ENCODE measurements around the gene FAM181A. TPM values are rescaled to one million over a fixed set of nuclear protein-coding genes. Genes with fewer than 3 reads are reported as not detected.

The FAM181A gene
- total RNA-seq, 1 donor from 2014 or later: not detected

- Histone ChIP-seq H3K27me3 (ENCODE audit: insufficient read depth, low read length) (peaks cover 3% of the 10 kb centered on the region), H3K4me3 (ENCODE audit: insufficient read depth, low read depth, low read length) (no peak overlapping the region), H4K20me1 (ENCODE audit: insufficient read depth, low read length) (no peaks in the 10 kb centered on the region), H3K9ac (ENCODE audit: low read length) (no peak overlapping the region), H3K4me2 (ENCODE audit: low read length) (no peak overlapping the region), H3K36me3 (ENCODE audit: insufficient read depth, low read length) (no peaks in the 10 kb centered on the region), H2AFZ (ENCODE audit: low read depth, low read length) (no peak overlapping the region), H3K4me1 (ENCODE audit: insufficient read depth, low read length) (no peaks in the 10 kb centered on the region), H3K79me2 (ENCODE audit: insufficient read depth, low read length) (no peaks in the 10 kb centered on the region), H3K9me3 (ENCODE audit: insufficient read depth, low read depth, low read length) (peaks cover 7% of the 10 kb centered on the region), H3K27ac (ENCODE audit: low read depth, low read length) (no peak overlapping the region)
- Mint-ChIP-seq H3K4me1 (ENCODE audit: low read depth, unreplicated experiment) (no peaks in the 10 kb centered on the region), H3K27ac (ENCODE audit: unreplicated experiment) (no peak overlapping the region), H3K4me3 (ENCODE audit: unreplicated experiment) (no peak overlapping the region), H3K27me3 (ENCODE audit: low read depth, unreplicated experiment) (peaks cover 28% of the 10 kb centered on the region), H3K36me3 (ENCODE audit: low read depth, unreplicated experiment) (no peaks in the 10 kb centered on the region), H3K9me3 (ENCODE audit: unreplicated experiment) (peaks cover 11% of the 10 kb centered on the region)
- FAIRE-seq: no peak
- DNase-seq (ENCODE audit: low read depth): no peak
- TF ChIP-seq CTCF (IDR thresholded peaks at IDR 0.05; ENCODE audit: insufficient read depth, low read depth, low read length): no peak
- TF ChIP-seq EZH2 (IDR thresholded peaks at IDR 0.05; ENCODE audit: insufficient read depth, low read length): no peak
Measured at GRCh38 chr14:93916498-93916897, 10.6 kb upstream of the FAM181A start.

GRCh38 chr14:93917141-93917540 is 10.0 kb upstream of the FAM181A start:
- Histone ChIP-seq H3K27ac (ENCODE audit: low read depth, low read length) (no peak overlapping the region), H3K9me3 (ENCODE audit: insufficient read depth, low read depth, low read length) (peaks cover 7% of the 10 kb centered on the region), H3K4me3 (ENCODE audit: insufficient read depth, low read depth, low read length) (no peak overlapping the region), H2AFZ (ENCODE audit: low read depth, low read length) (no peak overlapping the region), H3K9ac (ENCODE audit: low read length) (no peak overlapping the region), H3K4me1 (ENCODE audit: insufficient read depth, low read length) (no peaks in the 10 kb centered on the region), H3K36me3 (ENCODE audit: insufficient read depth, low read length) (no peaks in the 10 kb centered on the region), H3K4me2 (ENCODE audit: low read length) (no peak overlapping the region), H4K20me1 (ENCODE audit: insufficient read depth, low read length) (no peaks in the 10 kb centered on the region), H3K79me2 (ENCODE audit: insufficient read depth, low read length) (no peaks in the 10 kb centered on the region), H3K27me3 (ENCODE audit: insufficient read depth, low read length) (peaks cover 3% of the 10 kb centered on the region)
- DNase-seq (ENCODE audit: low read depth) (no peak), FAIRE-seq (no peak)
- Mint-ChIP-seq H3K9me3 (ENCODE audit: unreplicated experiment) (peaks cover 11% of the 10 kb centered on the region), H3K36me3 (ENCODE audit: low read depth, unreplicated experiment) (no peaks in the 10 kb centered on the region), H3K27ac (ENCODE audit: unreplicated experiment) (no peak overlapping the region), H3K4me1 (ENCODE audit: low read depth, unreplicated experiment) (no peaks in the 10 kb centered on the region), H3K4me3 (ENCODE audit: unreplicated experiment) (no peak overlapping the region), H3K27me3 (ENCODE audit: low read depth, unreplicated experiment) (peaks cover 24% of the 10 kb centered on the region)
- no peak for TF ChIP-seq EZH2 (IDR thresholded peaks at IDR 0.05; ENCODE audit: insufficient read depth, low read length)
- no peak for TF ChIP-seq CTCF (IDR thresholded peaks at IDR 0.05; ENCODE audit: insufficient read depth, low read depth, low read length)

GRCh38 chr14:93921001-93921806 is 5.9 kb upstream of the FAM181A start:
- DNase-seq (ENCODE audit: low read depth) (no peak), FAIRE-seq (no peak)
- H3K4me1 ChIP-seq (ENCODE audit: insufficient read depth, low read length): no peaks in the 10 kb centered on the region
- H3K27me3 ChIP-seq (ENCODE audit: insufficient read depth, low read length): peaks cover 13% of the 10 kb centered on the region
- Mint-ChIP-seq H3K27me3 (ENCODE audit: low read depth, unreplicated experiment) (peaks cover 36% of the 10 kb centered on the region), H3K4me3 (ENCODE audit: unreplicated experiment) (no peak overlapping the region), H3K36me3 (ENCODE audit: low read depth, unreplicated experiment) (no peaks in the 10 kb centered on the region), H3K9me3 (ENCODE audit: unreplicated experiment) (peaks cover 9% of the 10 kb centered on the region), H3K27ac (ENCODE audit: unreplicated experiment) (no peak overlapping the region), H3K4me1 (ENCODE audit: low read depth, unreplicated experiment) (no peaks in the 10 kb centered on the region)
- no peaks in the 10 kb centered on the region for H3K36me3 ChIP-seq (ENCODE audit: insufficient read depth, low read length)
- H3K79me2 ChIP-seq (ENCODE audit: insufficient read depth, low read length): no peaks in the 10 kb centered on the region
- H2AFZ ChIP-seq (ENCODE audit: low read depth, low read length): no peak overlapping the region
- H3K9ac ChIP-seq (ENCODE audit: low read length): no peak overlapping the region
- H3K4me2 ChIP-seq (ENCODE audit: low read length): no peak overlapping the region
- H4K20me1 ChIP-seq (ENCODE audit: insufficient read depth, low read length): no peaks in the 10 kb centered on the region
- H3K9me3 ChIP-seq (ENCODE audit: insufficient read depth, low read depth, low read length): no peaks in the 10 kb centered on the region
- H3K4me3 ChIP-seq (ENCODE audit: insufficient read depth, low read depth, low read length): no peak overlapping the region
- H3K27ac ChIP-seq (ENCODE audit: low read depth, low read length): no peak overlapping the region
- no peak for TF ChIP-seq CTCF (IDR thresholded peaks at IDR 0.05; ENCODE audit: insufficient read depth, low read depth, low read length)
- no peak for TF ChIP-seq EZH2 (IDR thresholded peaks at IDR 0.05; ENCODE audit: insufficient read depth, low read length)

Measured in astrocyte (in vitro differentiated cells and primary cell).